ENCODE data around the gene CASP9. TPM values are rescaled to one million over a fixed set of nuclear protein-coding genes. Genes with fewer than 3 reads are reported as not detected.

Gene CASP9
- total RNA-seq, 1 donor from 2014 or later, result 15.7 TPM

- TF ChIP-seq CTCF (IDR thresholded peaks at IDR 0.05), result no peak
- ATAC-seq (ENCODE audit: low read depth) (no peak), DNase-seq (no peak)
- Mint-ChIP-seq H3K27me3 (no peaks in the 10 kb centered on the region), H3K27ac (no peak overlapping the region), H3K9me3 (no peaks in the 10 kb centered on the region), H3K4me1 (no peaks in the 10 kb centered on the region), H3K36me3 (ENCODE audit: low read depth) (peaks cover 83% of the 10 kb centered on the region), H3K4me3 (no peak overlapping the region)
- ChIA-PET CTCF (no interaction called here), POLR2A (interaction anchor here (1.0 kb wide), 1 partner anchor 18 kb away, joined by 3 read pairs; no protein-coding TSS in a partner anchor)
- intact Hi-C loops (cut with micrococcal nuclease), result no loop called here
These were observed 22.6 kb upstream of the CASP9 start for GRCh38 chr1:15546641-15547040.

- DNase-seq (no peak), ATAC-seq (ENCODE audit: low read depth) (no peak)
- Mint-ChIP-seq H3K9me3 (no peaks in the 10 kb centered on the region), H3K4me1 (no peaks in the 10 kb centered on the region), H3K36me3 (ENCODE audit: low read depth) (peaks cover 79% of the 10 kb centered on the region), H3K27me3 (no peaks in the 10 kb centered on the region), H3K4me3 (no peak overlapping the region), H3K27ac (no peak overlapping the region)
- intact Hi-C loops (cut with micrococcal nuclease), result loop anchor here (5.0 kb wide), 1 partner anchor 178 kb away; no protein-coding TSS in a partner anchor
- ChIA-PET POLR2A (no interaction called here), CTCF (no interaction called here)
- TF ChIP-seq CTCF (IDR thresholded peaks at IDR 0.05), result no peak
These were observed 19.9 kb upstream of the CASP9 start for GRCh38 chr1:15543589-15544568.

GRCh38 chr1:15543251-15543588 lies 19.2 kb upstream of the CASP9 start:
- H3K27ac Mint-ChIP-seq, result no peak overlapping the region
- intact Hi-C loops (cut with micrococcal nuclease), result loop anchor here (5.0 kb wide), 1 partner anchor 179 kb away; no protein-coding TSS in a partner anchor
- TF ChIP-seq CTCF (IDR thresholded peaks at IDR 0.05), result no peak
- POLR2A ChIA-PET, result no interaction called here
- H3K27me3 Mint-ChIP-seq, result no peaks in the 10 kb centered on the region
- H3K36me3 Mint-ChIP-seq (ENCODE audit: low read depth), result peaks cover 81% of the 10 kb centered on the region
- DNase-seq (no peak), ATAC-seq (ENCODE audit: low read depth) (no peak)
- no peaks in the 10 kb centered on the region for H3K9me3 Mint-ChIP-seq
- CTCF ChIA-PET, result no interaction called here
- no peak overlapping the region for H3K4me3 Mint-ChIP-seq
- no peaks in the 10 kb centered on the region for H3K4me1 Mint-ChIP-seq

GRCh38 chr1:15542388-15543250 lies 18.6 kb upstream of the CASP9 start:
- POLR2A ChIA-PET, result no interaction called here
- Mint-ChIP-seq H3K4me1 (no peaks in the 10 kb centered on the region), H3K27ac (no peak overlapping the region), H3K27me3 (no peaks in the 10 kb centered on the region), H3K4me3 (no peak overlapping the region), H3K36me3 (ENCODE audit: low read depth) (peaks cover 81% of the 10 kb centered on the region), H3K9me3 (no peaks in the 10 kb centered on the region)
- CTCF ChIA-PET, result no interaction called here
- intact Hi-C loops (cut with micrococcal nuclease), result loop anchor here (5.0 kb wide), 1 partner anchor 180 kb away; no protein-coding TSS in a partner anchor
- TF ChIP-seq CTCF (IDR thresholded peaks at IDR 0.05), result no peak
- no peak for DNase-seq
- no peak for ATAC-seq (ENCODE audit: low read depth)

Measured in activated B cell treated with CpG ODN at 0.5 μM for 24 hours (primary cell).